HG02642 (cell line): ENCODE measurements around the gene SPG21.

Experiments
- ATAC-seq: cut with Tn5 transposase; IDR thresholded peaks from one replicate; pipeline ENCODE4 v1.9.1; 2021; ENCODE audit warnings: mild to moderate bottlenecking; ENCODE audit not compliant: unreplicated experiment, poor library complexity

SPG21 gene

DNA sequence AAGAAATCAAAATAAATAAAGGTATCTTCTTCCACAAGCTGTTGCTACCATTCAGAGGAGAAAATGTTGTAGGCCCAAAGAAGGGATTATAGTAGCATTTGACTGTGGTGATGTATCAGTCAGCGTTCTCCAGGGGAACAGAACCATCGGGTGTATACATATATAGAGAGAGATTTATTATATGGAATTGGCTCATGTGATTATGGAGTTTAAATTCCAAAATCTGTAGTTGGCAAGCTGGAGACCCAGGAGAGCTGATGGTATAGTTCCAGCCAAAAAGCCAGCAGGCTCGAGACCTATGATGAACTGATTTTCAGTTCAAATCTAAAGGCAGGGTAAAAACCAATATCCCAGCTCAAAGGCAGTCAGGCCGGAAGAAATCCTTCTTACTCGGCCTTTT is 7.4 kb upstream of the SPG21 start:
- ATAC-seq, result no peak

DNA sequence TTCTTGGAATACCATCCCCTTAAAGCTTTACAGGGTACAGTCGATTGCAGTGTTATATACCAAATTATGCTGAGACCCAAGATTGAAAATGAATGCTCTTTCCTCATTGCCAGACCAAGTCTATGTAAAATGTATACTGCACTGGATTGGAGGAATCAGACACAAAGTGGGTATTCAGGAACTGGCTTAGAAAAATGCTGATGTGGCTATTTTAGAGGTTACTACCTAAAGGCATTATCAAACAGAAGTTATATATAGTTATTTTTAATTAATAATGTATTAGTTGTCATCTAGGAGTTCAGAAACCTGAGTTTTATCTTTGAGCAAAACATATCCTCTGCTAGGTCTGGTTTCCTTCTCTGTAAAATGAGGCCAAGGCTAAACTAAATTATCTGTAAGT is 3.6 kb upstream of the SPG21 start:
- ATAC-seq, result no peak

DNA sequence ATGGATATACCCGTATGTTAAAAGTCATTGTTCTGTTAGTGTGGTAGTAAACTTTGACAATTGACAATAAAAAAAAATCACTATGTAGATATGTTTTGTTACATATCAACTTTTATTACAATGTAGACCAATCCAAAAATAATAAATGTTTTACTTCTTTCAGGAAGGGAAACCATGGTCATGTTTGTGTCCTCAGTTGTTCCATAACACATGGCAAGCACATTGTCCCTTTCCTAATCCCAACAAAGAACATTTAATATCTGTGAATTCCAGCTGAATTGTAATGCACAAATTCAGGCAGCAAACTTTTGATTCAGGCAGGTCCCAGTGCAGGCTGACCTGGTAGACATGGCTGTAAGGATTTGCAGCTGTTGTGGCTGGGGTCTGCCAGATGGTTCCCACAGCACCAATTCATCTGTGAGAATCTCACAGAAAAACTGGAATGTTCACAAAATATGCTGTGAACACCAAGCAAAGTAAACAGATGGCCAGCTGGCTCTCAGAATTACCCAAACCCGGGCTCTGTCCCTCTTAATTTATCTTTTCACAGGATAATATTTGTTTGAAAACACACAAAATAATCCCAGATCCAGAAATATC is 1.9 kb upstream of the SPG21 start:
- no peak for ATAC-seq

DNA sequence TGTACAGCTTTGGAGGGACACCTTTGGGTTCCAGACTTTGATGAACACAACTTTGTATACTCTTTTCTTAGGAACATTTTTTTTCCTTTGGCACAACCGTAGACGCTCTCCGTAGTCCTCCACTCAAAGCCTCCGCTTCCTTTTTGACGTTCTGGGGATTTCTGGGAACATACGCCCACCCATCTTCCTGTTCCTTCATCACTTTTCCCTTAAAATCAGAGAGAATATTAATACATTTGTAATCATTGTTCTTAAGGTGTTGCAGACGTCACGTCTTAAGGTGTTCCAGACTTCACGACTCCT is 405 bp upstream of the SPG21 start:
- ATAC-seq, result no peak

DNA sequence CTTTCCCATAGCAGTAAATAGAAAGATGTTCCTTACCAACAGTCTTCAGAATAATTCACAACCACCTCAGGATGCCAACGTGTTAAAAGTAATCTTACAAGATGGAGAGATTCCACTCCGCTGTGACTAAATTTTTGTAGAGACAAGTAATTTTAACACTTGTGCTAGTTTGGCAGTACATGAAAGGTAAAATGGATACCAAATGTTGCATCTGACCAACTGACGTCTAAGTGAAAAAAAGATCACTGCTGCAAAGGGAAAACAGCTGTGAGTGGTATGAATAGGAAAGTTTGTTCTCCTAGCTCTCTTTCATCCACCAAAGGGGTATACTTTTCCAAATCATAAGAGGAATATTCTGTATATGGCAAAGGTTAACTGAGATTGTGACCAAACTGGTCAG is 2.6 kb downstream of the SPG21 start:
- no peak for ATAC-seq

DNA sequence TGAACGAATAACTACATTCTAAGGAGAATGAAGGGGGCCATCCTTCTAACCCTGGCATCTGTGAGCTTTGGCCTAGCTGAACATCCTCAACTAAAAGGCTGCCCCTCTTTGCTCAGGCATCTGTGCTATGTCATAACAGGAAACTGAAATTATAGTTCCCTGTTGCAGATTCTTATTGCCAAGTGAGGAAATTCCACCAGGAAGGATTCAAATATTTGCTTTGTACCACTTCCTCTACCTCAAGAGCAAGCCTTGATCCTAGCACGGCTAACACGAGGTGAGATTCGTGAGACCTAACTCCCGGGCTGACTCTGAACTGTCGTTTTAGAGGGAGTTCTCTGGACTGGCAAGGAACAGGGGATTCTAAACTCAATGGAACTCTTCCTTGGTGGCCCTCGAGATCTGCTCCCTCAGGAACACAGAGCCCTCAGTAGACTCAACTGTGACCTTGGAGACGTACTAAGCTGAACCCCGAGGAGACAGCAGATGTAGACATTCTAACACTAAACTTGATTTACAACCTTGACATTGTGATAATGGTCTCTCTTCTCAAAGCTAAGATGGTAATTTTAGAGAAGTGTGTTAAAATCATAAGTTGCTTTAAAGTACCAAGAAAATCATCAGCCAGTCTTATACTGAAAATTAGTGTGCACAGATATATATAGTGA is 4.2 kb downstream of the SPG21 start:
- ATAC-seq, result no peak

DNA sequence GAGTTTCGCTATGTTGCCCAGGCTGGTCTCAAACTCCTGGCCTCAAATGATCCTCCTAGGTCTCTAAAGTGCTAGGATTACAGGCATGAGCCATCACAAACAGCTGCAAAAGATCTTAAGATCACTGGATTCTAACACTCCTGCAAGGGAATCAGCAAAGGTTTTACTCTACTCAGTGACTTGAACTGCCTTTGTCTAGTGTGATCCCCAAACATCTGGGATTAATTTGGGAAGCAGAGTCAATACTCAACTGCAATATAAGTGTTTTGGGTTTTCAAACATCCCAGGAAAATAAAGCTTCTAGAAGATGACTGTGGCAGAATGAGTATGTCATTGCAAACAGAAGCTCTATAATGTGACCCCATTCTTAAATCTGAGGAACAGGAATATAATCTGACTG is 7.2 kb downstream of the SPG21 start:
- ATAC-seq, result no peak

DNA sequence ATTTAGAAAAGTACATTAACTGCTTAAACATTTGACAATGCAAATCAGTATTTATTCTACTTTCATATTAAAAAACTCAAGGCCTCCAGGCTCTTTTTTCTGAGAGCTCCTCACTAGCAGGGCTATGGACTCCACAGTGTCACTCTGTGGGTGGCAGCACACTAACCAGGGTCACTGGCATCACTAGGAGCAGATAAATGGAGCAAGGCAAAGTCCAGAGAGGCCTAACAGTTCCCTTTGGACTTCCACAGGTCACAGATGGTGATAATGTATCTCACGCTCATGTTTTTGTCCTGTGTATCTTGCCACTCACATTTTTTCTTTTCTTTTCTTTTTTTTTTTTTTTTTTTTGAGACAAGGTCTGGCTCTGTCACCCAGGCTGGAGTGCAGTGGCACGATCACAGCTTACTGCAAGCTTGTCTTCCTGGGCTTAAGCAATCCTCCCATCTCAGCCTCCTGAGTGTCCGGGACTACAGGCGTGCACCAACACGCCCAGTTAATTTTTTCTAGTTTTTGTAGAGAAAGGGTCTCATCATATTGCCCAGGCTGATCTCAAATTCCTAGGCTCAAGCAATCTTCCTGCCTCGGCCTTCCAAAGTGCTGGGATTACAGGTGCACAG is 7.8 kb downstream of the SPG21 start:
- ATAC-seq, result no peak

DNA sequence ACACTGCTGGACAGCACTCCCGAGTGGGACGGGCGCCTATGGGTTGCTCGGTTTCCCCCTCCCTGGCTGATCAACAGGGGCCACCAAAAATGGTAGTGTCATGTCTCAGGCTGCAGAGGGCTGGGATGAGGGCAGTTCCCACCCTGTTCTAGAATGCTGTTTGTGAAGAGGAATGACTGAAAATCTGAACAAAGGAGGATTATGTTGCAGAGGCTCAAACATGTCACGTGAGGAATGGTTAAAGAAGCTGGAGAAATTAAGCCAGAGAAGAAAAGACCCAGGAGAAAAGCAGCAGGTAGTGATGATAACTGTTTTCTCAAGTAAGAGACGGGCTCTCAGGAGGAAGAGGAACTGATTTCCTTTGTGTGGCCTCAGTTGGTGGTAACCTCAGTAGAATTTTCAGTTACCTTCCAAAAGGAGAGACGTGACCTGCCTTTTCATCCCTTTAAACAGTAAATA is 10.4 kb downstream of the SPG21 start:
- no peak for ATAC-seq

DNA sequence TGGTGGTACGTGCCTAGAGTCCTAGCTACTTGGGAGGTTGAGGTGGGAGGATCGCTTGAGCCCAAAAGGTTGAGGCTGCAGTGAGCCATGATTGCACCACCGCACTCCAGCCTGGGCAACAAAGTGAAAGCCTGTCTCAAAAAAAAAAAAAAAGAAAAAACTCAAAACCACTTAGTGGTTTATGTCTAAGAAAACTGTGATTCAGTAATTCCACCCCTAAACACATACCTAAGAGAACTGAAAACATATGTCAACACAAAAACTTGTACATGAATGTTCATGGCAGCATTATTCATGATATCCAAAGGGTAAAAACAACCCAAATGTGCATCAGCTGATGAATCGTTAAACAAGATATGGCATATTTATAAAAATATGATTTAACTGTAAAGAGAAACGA is 14.3 kb downstream of the SPG21 start:
- no peak for ATAC-seq

DNA sequence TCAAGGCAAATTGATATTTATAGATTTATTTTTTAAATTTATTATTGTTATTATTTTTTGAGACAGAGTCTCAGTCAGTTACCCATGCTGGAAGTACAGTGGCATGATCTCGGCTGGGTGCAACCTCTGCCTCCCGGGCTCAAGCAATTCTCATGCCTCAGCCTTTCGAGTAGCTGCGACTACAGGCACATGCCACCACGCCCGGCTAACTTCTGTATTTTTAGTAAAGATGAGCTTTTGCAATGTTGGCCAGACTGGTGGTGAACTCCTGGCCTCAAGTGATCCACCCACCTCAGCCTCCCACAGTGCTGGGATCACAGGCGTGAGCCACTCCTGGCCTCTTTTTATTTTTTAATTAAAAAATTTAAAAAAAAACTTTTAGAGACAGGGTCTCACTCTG is 19.0 kb downstream of the SPG21 start:
- no peak for ATAC-seq

DNA sequence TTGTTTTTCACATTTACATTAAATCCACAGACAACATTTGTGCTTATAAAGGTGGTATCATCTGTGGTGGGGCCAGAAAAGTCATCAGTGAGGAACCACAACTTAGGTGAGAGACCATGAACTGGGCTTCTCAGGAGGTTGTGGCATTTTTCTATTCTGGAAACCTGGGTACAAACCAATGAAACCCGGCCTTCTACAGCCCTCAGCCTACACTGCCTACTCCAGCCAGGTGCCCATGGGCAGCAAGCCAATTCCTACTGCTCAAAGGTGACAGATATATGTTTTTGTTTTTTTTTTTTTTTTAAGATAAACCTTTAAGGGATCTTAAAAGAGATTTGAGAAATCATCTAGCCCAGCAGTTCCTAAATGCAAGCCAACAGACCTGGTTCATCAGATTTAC is 20.3 kb downstream of the SPG21 start:
- ATAC-seq, result no peak

DNA sequence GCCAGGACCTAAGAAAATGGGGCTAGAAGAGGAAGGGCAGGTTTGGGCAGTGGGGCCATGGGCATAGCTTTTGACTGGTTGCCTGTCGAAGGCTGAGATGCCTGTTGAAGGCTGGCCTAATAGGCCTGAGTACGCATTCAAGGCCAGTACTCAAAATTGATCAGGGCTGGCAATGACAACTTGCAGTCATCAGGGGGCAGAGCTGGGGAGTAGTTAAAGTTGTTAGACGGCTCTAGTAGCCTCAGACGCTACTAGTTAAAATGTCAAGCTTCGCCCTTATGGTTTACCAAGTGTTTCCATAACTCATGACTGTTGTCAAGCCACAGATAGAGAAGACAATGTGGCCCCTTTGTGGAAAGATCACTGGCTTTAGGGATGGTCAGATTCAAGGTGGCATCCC is 28.7 kb downstream of the SPG21 start:
- no peak for ATAC-seq

DNA sequence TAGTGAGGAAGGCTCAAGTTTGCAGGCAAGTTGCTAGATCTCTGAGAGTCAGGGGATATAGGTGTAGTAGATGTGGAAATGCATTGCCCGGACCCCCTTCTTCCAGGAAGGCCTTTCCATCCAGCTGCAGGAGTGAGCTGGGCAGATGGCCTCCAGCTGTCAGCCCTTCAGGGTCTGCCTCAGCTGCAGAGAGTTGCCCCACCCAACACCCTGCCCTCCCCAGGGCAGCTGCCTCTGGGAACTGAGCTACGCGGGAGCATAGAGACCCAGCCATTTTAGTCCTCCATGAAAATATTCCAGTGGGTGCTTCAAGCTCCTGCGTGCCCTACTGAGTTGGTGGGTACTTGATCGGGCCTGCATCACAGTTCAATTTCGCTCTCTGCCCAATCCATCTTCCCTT is 29.6 kb downstream of the SPG21 start:
- no peak for ATAC-seq

DNA sequence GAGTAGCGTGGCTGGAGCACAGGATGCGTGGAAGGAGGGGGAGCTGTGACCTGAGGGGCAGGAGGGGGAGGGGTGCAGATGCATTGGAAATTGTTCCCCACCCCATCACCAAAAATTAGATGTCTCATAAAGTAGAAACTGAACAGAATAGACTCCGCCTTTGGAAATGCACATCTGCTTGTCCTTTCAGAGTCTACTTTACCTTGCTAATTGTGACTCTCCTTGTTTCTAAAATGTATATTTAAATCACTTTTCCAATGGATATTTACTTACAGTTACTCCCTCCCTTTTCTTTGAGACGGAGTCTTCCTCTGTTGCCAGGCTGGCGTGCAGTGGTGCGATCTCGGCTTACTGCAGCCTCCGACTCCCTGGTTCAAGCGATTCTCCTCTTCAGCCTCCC is 30.6 kb downstream of the SPG21 start:
- ATAC-seq, result no peak

DNA sequence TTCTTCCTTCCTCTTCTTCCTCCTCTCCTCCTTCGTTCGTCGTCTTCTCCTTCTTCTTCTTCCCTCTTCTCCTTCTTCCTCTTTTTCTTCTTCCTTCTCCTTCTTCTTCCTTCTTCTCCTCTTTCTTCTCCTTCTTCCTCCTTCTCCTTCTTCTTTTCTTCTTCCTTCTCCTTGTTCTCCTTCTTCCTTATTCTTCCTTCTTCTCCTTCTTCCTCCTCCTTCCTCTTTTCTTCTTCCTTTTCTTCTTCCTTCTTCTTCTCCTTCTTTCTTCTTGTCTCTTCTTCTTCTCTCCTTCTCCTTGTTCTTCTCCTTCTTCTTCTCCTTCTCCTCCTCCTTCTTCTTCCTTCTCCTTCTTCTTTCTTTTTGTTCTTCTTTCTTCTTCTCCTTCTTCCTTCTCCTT is 35.3 kb downstream of the SPG21 start:
- ATAC-seq, result no peak

DNA sequence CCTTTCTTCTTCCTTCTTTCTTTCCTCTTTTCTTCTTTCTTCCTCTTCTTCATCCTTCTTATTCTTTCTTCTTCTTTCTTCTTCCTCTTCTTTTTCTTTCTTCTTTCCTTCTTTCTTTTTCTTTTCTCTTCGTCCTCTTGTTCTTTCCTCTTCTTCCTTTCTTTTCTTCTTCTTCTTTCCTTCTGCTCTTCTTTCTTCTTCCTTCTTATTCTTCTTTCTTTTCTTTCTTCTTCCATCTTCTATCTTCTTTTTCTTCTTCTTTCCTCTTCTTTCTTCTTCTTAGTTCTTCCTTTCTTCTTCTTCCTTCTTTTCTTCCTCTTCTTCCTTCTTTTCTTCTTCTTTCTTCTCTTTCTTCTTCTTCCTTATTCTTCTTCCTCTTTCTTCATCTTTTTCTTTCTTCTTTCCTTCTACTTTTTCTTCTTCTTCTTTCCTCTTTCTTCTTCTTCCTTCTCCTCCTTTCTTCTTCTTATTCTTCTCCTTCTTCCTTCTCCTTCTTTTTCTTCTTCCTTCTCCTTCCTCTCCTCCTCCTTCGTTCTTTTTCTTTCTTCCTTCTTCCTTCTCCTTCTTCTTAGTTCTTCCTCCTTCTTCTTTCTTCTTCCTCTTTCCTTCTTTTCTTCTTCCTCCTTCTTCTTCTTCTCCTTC is 37.8 kb downstream of the SPG21 start:
- no peak for ATAC-seq

DNA sequence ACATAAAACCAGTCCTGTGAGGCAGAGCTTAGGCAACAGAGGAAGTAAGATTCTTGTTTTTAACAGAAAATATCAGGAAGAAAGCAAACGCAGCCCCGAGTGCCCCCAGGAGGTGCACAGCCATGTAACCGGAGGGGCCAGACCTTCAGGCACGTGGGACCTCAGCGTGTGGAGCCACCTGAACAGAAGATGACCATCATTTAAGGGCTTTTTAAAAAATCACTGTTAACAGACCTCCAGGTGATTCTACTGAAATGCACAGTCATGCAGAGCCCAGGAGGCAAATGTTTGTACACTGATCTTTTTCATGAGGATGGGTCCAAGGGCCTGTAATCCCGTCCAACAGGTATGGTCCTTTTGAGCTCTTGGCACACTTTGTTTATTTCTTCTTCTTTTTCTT is 38.8 kb downstream of the SPG21 start:
- no peak for ATAC-seq

DNA sequence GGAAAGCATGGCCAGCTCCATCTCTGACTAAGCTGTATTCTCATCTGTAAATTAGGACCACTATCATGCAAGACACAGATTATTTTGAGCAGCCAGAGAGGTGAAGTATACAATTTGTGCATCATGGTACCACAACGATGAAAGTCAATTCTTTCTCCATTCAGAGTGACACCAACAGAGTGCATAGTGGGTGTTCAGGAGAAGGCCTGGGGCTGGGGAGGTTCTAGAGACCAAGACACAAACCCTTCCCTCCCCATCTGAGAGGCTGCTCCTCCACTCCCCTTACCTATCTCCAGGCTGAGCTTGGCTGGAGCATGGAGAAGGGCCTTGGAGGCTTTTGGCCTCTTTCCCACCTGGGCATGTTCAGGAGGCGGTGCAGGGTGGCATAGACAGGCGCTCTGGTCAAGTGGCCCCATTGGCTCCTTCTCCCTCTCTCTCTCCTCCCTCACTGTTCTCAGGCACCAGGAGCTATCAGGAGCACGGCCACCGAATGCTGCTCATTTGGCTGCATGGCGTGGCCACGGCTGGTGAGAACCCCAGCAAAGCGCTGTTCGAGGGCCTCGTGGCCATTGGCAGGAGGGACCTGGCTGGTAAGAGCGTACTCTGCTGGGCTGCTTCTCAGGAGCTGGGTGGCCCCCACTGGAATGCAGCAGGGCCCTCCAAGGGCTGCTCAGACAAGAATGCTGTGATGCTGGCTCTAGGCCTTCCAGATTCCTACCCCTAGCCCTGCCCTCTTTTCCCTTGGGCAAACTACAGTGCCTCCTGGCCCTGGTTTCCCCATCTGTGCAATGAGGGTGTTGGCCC is 40.1 kb downstream of the SPG21 start:
- no peak for ATAC-seq

DNA sequence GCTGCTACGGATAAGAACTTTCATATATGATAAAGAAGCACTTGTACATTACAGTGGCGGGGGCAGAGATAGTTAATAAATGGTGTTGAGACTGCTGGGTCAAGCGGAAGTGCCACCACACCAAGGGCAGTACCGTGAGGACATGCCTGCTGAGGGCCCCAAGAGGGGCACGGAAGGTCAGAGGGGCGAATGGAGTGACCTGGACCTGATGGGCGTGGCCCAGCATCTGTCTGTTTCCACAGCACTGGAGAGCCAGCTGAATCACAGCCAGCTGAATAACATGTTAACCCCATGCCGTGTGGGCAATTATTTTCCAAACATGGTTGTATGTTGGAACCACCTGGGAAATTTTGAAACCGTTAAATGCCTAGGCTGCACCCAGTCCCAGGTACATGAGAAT is 40.8 kb downstream of the SPG21 start:
- no peak for ATAC-seq

DNA sequence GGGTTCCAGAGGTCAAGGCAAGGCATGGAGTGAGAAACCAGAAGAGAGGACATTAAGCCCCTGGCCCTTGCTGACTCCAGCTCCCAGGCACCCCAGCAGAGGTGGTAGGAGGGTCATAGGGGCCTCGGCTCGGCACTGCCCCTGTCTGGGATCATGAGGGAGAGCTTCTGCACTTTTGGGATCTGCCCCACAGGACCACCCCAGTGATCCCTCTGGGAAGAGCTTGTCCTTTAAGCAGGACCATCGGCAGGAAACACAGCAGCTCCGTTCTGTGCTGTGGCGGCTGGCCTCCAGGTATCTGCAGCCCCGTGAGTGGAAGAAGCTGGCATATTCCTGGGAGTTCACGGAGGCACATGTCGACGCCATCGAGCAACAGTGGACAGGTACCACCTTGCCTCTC is 42.5 kb downstream of the SPG21 start:
- ATAC-seq, result no peak
